GM13976 (cell line): ENCODE measurements around the gene MALRD1.

Experiments
- DNase-seq: peaks from one replicate; pipeline ENCODE4 v3.0.0; 2012; ENCODE audit warnings: low spot score
- in situ Hi-C: fragments of 300-500 bp; cut with MboI; formaldehyde crosslinking; loops from one replicate; pipeline ENCODE4 v1.12.0; 2022; ENCODE audit warnings: low sequenced_read_pairs, mixed read lengths, inconsistent platforms; ENCODE audit not compliant: unreplicated experiment
- TF ChIP-seq, protein P1 (sequence below): IDR thresholded peaks from 2 replicates; pipeline ENCODE4 v1.5.1; 2012; ENCODE audit warnings: borderline replicate concordance, mild to moderate bottlenecking; ENCODE audit not compliant: insufficient read depth; ENCODE audit errors: extremely low read depth, missing control alignments, control extremely low read depth

MALRD1 gene

DNA sequence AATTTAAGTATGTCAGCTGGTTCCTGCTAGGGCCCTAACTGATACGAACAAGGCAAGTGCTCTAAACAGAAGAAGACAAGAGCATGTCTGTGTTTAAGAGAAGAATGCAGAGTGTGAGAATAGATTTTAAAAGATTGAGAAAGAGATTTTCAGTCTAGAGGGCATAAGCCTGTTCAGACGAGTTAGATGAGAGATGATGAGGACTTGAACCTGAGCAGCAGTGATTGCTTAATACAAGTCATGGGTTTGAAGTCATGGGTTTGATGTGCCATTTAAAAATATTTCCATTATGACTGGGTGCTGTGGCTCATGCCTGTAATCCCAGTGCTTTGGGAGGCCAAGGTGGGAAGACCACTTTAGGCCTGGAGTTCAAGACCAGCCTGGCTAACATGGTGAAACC lies 658.8 kb downstream of the MALRD1 start:
- in situ Hi-C loops: no loop called here
- DNase-seq: no peak
- TF ChIP-seq, protein P1, sequence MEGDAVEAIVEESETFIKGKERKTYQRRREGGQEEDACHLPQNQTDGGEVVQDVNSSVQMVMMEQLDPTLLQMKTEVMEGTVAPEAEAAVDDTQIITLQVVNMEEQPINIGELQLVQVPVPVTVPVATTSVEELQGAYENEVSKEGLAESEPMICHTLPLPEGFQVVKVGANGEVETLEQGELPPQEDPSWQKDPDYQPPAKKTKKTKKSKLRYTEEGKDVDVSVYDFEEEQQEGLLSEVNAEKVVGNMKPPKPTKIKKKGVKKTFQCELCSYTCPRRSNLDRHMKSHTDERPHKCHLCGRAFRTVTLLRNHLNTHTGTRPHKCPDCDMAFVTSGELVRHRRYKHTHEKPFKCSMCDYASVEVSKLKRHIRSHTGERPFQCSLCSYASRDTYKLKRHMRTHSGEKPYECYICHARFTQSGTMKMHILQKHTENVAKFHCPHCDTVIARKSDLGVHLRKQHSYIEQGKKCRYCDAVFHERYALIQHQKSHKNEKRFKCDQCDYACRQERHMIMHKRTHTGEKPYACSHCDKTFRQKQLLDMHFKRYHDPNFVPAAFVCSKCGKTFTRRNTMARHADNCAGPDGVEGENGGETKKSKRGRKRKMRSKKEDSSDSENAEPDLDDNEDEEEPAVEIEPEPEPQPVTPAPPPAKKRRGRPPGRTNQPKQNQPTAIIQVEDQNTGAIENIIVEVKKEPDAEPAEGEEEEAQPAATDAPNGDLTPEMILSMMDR: no peak

DNA sequence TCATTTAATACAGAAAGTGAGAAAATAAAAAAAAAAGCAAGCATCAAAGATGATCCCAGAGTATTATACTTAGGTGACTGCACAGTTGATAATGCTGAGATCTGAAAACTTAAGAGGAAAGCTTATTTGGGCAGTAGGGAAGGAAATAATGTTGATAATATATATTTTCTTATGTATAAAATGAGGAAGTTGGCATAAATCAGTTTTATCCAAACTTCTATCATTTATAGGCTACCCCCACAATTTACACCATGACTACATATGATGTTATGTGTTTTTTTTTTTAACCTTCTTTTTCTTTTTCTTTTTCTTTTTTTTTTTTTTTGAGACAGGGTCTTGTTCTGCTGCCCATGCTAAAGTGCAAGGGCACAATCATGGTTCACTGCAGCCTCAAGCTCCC lies 659.4 kb downstream of the MALRD1 start:
- DNase-seq: no peak
- TF ChIP-seq, protein P1: no peak
- in situ Hi-C loops: no loop called here

DNA sequence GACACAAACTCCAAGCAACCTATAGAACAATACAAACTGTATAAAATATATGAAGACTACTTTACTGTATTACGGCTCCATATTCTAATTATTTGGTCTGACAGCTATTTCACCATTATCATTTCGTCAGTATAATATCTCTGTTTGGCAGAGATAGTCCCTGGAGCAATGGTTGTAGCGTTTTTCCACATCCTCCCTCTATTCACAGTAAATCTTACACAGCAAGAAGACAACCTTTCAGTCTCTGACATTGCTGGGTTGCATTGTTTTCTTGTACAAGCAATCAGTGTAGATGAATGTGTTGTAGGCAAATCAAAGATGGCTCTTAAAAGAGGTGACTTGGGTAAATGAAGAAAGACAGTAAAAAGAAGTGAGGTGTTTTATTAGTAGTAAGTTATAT lies 662.0 kb downstream of the MALRD1 start:
- in situ Hi-C loops: no loop called here

DNA sequence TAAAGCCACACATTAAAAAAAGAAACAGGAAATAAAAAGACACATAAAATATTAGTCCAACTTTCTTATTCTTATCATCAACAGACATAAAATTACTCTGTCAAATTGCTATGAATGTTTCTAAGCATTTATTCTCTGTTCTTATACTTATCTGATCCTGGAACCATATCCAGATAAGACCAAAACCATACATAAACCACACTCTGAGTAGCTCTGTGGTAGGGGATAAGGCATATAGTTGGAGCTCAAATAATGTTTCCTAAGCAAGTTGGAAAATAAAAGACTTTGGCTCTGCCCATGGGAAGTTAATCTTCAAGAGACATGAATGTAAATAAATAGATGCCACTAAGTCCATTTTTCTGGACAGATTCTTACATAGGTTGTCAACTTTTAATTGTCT lies 664.6 kb downstream of the MALRD1 start:
- in situ Hi-C loops: no loop called here
- TF ChIP-seq, protein P1: no peak
- no peak for DNase-seq

More for the DNA sequence above, 662.0 kb downstream of the MALRD1 start:
- DNase-seq: no peak
- TF ChIP-seq, protein P1: no peak

DNA sequence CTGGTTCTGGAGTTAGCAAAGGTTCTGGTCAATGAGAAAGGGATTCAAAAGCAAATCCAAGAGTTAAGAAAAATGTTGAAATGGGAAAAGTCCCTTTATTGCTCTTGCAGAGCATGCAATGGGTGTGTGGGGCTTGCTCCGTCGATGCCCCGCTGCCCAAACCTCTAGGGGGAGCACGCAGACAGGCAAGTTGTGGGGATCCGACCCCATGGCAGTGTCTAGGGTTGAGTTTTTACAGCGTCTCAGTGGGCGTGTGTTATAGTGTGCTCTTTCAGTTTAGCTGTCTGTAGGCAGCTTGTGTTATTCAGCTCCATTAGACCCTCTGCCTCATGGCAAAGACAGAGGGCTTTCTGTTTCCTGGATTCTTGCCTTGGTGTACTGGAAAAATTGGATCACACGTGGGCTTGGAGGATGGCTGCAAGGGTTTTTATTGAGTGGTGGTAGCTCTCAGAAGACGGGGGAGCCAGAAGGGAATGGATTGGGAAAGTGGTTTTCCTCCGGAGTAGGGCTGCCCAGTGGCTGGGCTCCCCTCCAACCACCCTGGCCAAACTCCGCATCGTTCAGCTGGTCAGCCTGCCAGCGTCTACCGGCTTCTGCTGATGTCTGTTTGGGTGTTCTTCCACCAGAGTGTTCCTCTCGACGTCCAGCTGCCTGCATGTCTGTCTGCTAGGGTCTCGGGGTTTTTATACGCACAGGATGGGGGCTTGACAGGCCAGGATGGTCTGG lies 665.4 kb downstream of the MALRD1 start:
- DNase-seq: no peak
- in situ Hi-C loops: no loop called here
- TF ChIP-seq, protein P1: no peak

DNA sequence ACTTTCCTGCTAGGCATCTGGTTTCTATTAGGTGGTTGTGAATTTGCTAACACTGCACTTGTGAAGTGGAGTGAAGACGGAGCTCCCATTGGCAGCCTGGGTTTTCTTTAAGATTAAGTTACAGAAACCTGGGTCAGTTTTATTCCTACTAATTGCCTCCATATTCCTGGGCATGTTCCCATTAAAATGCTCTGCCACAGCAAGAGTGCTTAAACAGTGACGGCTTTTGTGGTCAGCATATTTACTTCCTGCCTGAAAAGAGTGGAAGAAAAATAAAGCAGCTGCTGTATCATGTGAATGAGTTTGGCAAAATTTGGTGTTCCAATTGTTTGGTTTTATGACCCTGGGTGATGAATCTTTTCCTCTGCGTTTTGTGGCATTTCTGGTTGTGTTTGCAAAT lies 670.7 kb downstream of the MALRD1 start:
- no peak for DNase-seq
- TF ChIP-seq, protein P1: no peak
- in situ Hi-C loops: no loop called here

DNA sequence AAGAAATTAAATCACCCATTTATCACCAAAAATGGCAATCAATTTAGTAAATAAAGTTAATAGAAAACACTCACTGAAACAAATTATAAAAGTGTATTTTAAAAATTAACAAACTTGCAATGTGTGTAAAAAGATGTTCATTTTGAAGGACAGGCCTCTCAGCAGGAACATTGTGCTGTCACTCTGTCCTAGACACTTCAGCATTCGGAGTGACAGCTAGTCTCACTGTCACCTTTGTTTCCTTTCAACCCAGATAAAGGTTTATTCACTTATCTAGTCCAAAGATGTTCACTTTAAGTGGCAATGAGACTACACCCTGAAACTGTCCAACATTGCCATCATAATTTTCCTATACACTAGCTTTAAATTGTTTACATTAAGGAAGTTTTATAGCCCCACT lies 675.7 kb downstream of the MALRD1 start:
- no peak for DNase-seq
- TF ChIP-seq, protein P1: no peak
- in situ Hi-C loops: no loop called here
